IMR-90 (cell line): ENCODE measurements around the gene SNTG2. TPM values are rescaled to one million over a fixed set of nuclear protein-coding genes. Genes with fewer than 3 reads are reported as not detected.

Experiments
- ATAC-seq: fragments of 200-7000 bp; cut with Tn5 transposase; 2 replicates; pipeline ENCODE4 v1.9.1; 2020; ENCODE audit warnings: low read depth, mild to moderate bottlenecking, moderate library complexity
- BruUV-seq: library from RNA; stranded (reverse); fragments of 400-500 nt; replicated peaks from 2 replicates; lab custom pipeline; 2021; lab: Mats Ljungman, UMichigan
- CTCF ChIA-PET: fragments of 300-600 bp; formaldehyde crosslinking; extraction: SDS; loops from one replicate; lab custom pipeline; 2021; ENCODE audit warnings: antibody characterized with exemption; lab: Yijun Ruan, JAX
- POLR2A ChIA-PET: fragments of 300-600 bp; sonication (Branson Sonifier 250); formaldehyde crosslinking; loops from one replicate; lab custom pipeline; 2022; ENCODE audit warnings: antibody characterized with exemption; ENCODE audit not compliant: unreplicated experiment; lab: Charles Lee
- DNase-seq: peaks from one replicate; pipeline ENCODE4 v3.0.0; 2013
- H2AFZ ChIP-seq: replicated peaks from 2 replicates; pipeline ENCODE3; 2013; ENCODE audit warnings: low read length, mild to moderate bottlenecking; ENCODE audit not compliant: poor library complexity
- H2AK5ac ChIP-seq: 2 replicates; pipeline ENCODE4 v1.6.1; 2013; ENCODE audit warnings: low read depth, low read length, inconsistent platforms
- H2AK9ac ChIP-seq: replicated peaks from 2 replicates; pipeline ENCODE3; 2013; ENCODE audit warnings: mild to moderate bottlenecking, low read depth, low read length, moderate library complexity; ENCODE audit not compliant: poor library complexity
- H2BK120ac ChIP-seq: 2 replicates; pipeline ENCODE4 v1.6.1; 2013; ENCODE audit warnings: low read depth, low read length, inconsistent platforms
- H2BK15ac ChIP-seq: 3 replicates; pipeline ENCODE4 v1.6.1; 2013; ENCODE audit warnings: low read depth, low read length, inconsistent platforms
- H2BK20ac ChIP-seq: 2 replicates; pipeline ENCODE4 v1.6.1; 2013; ENCODE audit warnings: low read depth, mild to moderate bottlenecking, inconsistent platforms, low read length, moderate library complexity
- H2BK5ac ChIP-seq: 2 replicates; pipeline ENCODE4 v1.6.1; 2013; ENCODE audit warnings: mild to moderate bottlenecking, low read depth, low read length, inconsistent platforms; ENCODE audit not compliant: poor library complexity, severe bottlenecking
- H3K14ac ChIP-seq: replicated peaks from 2 replicates; pipeline ENCODE4 v1.6.1; 2013; ENCODE audit warnings: low read depth, low read length, inconsistent platforms
- H3K18ac ChIP-seq: 2 replicates; pipeline ENCODE4 v1.6.1; 2013; ENCODE audit warnings: low read depth, low read length, control low read depth
- H3K23ac ChIP-seq: 2 replicates; pipeline ENCODE4 v1.6.1; 2013; ENCODE audit warnings: low read depth, low read length, inconsistent platforms
- H3K27ac ChIP-seq: 2 replicates; pipeline ENCODE4 v1.5.1; 2013; ENCODE audit warnings: mild to moderate bottlenecking, control low read depth, low read length; ENCODE audit not compliant: insufficient read depth
- H3K27me3 ChIP-seq: 2 replicates; pipeline ENCODE4 v1.6.1; 2013; ENCODE audit warnings: low read length; ENCODE audit not compliant: control insufficient read depth, insufficient read depth
- H3K36me3 ChIP-seq: 2 replicates; pipeline ENCODE4 v1.6.1; 2013; ENCODE audit warnings: low read length, mixed read lengths; ENCODE audit not compliant: control insufficient read depth, insufficient read depth
- H3K4ac ChIP-seq: 2 replicates; pipeline ENCODE4 v1.6.1; 2013; ENCODE audit warnings: low read depth, low read length, inconsistent platforms
- H3K4me1 ChIP-seq: 2 replicates; pipeline ENCODE4 v1.6.1; 2013; ENCODE audit warnings: low read length, mixed read lengths; ENCODE audit not compliant: control insufficient read depth, insufficient read depth
- H3K4me2 ChIP-seq: 2 replicates; pipeline ENCODE4 v1.6.1; 2013; ENCODE audit warnings: low read depth, mild to moderate bottlenecking, control low read depth, low read length, moderate library complexity
- H3K4me3 ChIP-seq: 2 replicates; pipeline ENCODE4 v1.5.1; 2013; ENCODE audit warnings: low read depth, mild to moderate bottlenecking, control low read depth, low read length, moderate library complexity; ENCODE audit not compliant: insufficient read depth
- H3K56ac ChIP-seq: 2 replicates; pipeline ENCODE4 v1.6.1; 2013; ENCODE audit warnings: low read length, inconsistent platforms; ENCODE audit not compliant: insufficient read depth; ENCODE audit errors: extremely low read depth
- H3K79me1 ChIP-seq, 2 experiments: 2 replicates each; pipeline ENCODE4 v1.6.1; 2013; ENCODE audit warnings: low read length in 2 of 2, inconsistent platforms in 1 of 2, low read depth in 1 of 2
- H3K9ac ChIP-seq: 2 replicates; pipeline ENCODE4 v1.6.1; 2013; ENCODE audit warnings: low read depth, low read length, control low read depth
- H3K9me1 ChIP-seq: 2 replicates; pipeline ENCODE4 v1.6.1; 2013; ENCODE audit warnings: low read length, inconsistent platforms; ENCODE audit not compliant: insufficient read depth
- H3K9me3 ChIP-seq: 2 replicates; pipeline ENCODE4 v1.6.1; 2013; ENCODE audit warnings: low read length; ENCODE audit not compliant: control insufficient read depth, insufficient read depth
- H4K20me1 ChIP-seq: 2 replicates; pipeline ENCODE4 v1.6.1; 2013; ENCODE audit warnings: low read length, inconsistent platforms; ENCODE audit not compliant: insufficient read depth
- H4K5ac ChIP-seq: 2 replicates; pipeline ENCODE4 v1.6.1; 2013; ENCODE audit warnings: mild to moderate bottlenecking, low read depth, low read length, control low read depth
- H4K8ac ChIP-seq, 2 experiments: 2 replicates each; pipeline ENCODE4 v1.6.1; 2013; ENCODE audit warnings: low read depth in 2 of 2, low read length in 2 of 2, control low read depth in 1 of 2, inconsistent platforms in 1 of 2
- H4K91ac ChIP-seq: 2 replicates; pipeline ENCODE4 v1.6.1; 2013; ENCODE audit warnings: low read depth, low read length, inconsistent platforms; ENCODE audit not compliant: insufficient read depth
- CEBPB ChIP-seq: IDR thresholded peaks from 2 replicates; pipeline ENCODE4 v1.6.1; 2012; ENCODE audit warnings: low read depth, low read length, improper control_type of control experiment
- CHD1 ChIP-seq: IDR thresholded peaks from 2 replicates; pipeline ENCODE4 v1.6.1; 2012; ENCODE audit warnings: low read depth, low read length, improper control_type of control experiment
- CTCF ChIP-seq: conservative IDR thresholded peaks from 2 replicates; pipeline ENCODE4 v1.5.1; 2012; ENCODE audit warnings: mild to moderate bottlenecking, low read depth, low read length, improper control_type of control experiment
- ELK1 ChIP-seq: fragments of 150-350 bp; IDR thresholded peaks from 2 replicates; pipeline ENCODE4 v1.6.1; 2016; ENCODE audit warnings: low read depth, mild to moderate bottlenecking, low read length, moderate library complexity, borderline replicate concordance
- MAFK ChIP-seq: IDR thresholded peaks from 2 replicates; pipeline ENCODE4 v1.6.1; 2012; ENCODE audit warnings: low read depth, low read length, improper control_type of control experiment
- MXI1 ChIP-seq: IDR thresholded peaks from 2 replicates; pipeline ENCODE4 v1.6.1; 2012; ENCODE audit warnings: low read depth, mild to moderate bottlenecking, low read length, moderate library complexity, borderline replicate concordance
- NFE2L2 ChIP-seq: fragments of 150-350 bp; IDR thresholded peaks from 2 replicates; pipeline ENCODE4 v1.6.1; 2016; ENCODE audit warnings: low read depth, mild to moderate bottlenecking, low read length
- POLR2A ChIP-seq: IDR thresholded peaks from 2 replicates; pipeline ENCODE4 v1.6.1; 2012; ENCODE audit warnings: mild to moderate bottlenecking, low read depth, low read length
- RAD21 ChIP-seq: IDR thresholded peaks from 2 replicates; pipeline ENCODE4 v1.6.1; 2012; ENCODE audit warnings: low read length, improper control_type of control experiment
- RCOR1 ChIP-seq: IDR thresholded peaks from 2 replicates; pipeline ENCODE4 v1.6.1; 2012; ENCODE audit warnings: mild to moderate bottlenecking, low read length, improper control_type of control experiment; ENCODE audit not compliant: insufficient replicate concordance
- RFX5 ChIP-seq: IDR thresholded peaks from 2 replicates; pipeline ENCODE4 v1.8.0; 2012; ENCODE audit warnings: low read depth, mild to moderate bottlenecking, low read length, moderate library complexity
- SMC3 ChIP-seq: fragments of 150-350 bp; IDR thresholded peaks from 2 replicates; pipeline ENCODE4 v1.6.1; 2016; ENCODE audit warnings: low read depth, mild to moderate bottlenecking, antibody characterized with exemption, low read length, moderate library complexity
- USF2 ChIP-seq: fragments of 150-350 bp; IDR thresholded peaks from 2 replicates; pipeline ENCODE4 v1.6.1; 2017; ENCODE audit warnings: mild to moderate bottlenecking, antibody characterized with exemption, low read length, low read depth
- WGBS, 2 experiments: methylation state at CpG; one replicate each; pipeline versions ENCODE4 v1.1.5 to v1.1.7; 2013; ENCODE audit warnings: missing lambda C conversion rate in 2 of 2; ENCODE audit not compliant: insufficient read length in 1 of 2; ENCODE audit errors: extremely low coverage in 2 of 2; 5-methylcytosine and 5-hydroxymethylcytosine counted together
- dilution Hi-C: fragments of 300-500 bp; cut with HindIII; formaldehyde crosslinking; loops from one replicate; pipeline ENCODE4 v1.14.3; 2018; ENCODE audit warnings: low sequenced_read_pairs; ENCODE audit not compliant: unreplicated experiment
- in situ Hi-C: fragments of 300-500 bp; cut with MboI; formaldehyde crosslinking; loops from 3 replicates; pipeline ENCODE4 v1.14.3; 2019; ENCODE audit warnings: low sequenced_read_pairs, inconsistent platforms, mixed read lengths
- intact Hi-C: fragments of 100-400 bp; cut with micrococcal nuclease; formaldehyde crosslinking; loops from 2 replicates; pipeline ENCODE4 v1.10.0; 2022
- polyA plus RNA-seq, 3 experiments: library from polyadenylated mRNA; depleted of rRNA; stranded (reverse); fragments of >200 nt; gene quantifications; 2 replicates each; pipeline ENCODE4 v1.2.3, GENCODE V29; 2012; ENCODE audit warnings: low replicate concordance in 1 of 3
- total RNA-seq: library from RNA; depleted of rRNA; stranded (reverse); fragments of >200 nt; gene quantifications from 2 replicates; pipeline ENCODE4 v1.2.3, GENCODE V29; 2012

Gene SNTG2
- total and polyA plus RNA-seq, 2 of the 4 experiments (the other 2 are of a cell fraction) = under 0.01 to 0.17 TPM

- H2BK120ac ChIP-seq = no peak overlapping the region
- no peak for DNase-seq
- peaks cover 1% of the 10 kb centered on the region; the same call in 1 of the 2 replicates for H3K9me3 ChIP-seq
- dilution Hi-C loops = no loop called here
- no peak overlapping the region for H4K8ac ChIP-seq
- no peak overlapping the region for H4K5ac ChIP-seq
- no peak overlapping the region for H3K27ac ChIP-seq
- no peak overlapping the region for H3K18ac ChIP-seq
- no peak overlapping the region for H3K14ac ChIP-seq
- H3K4me3 ChIP-seq = no peak overlapping the region
- H4K20me1 ChIP-seq = no peaks in the 10 kb centered on the region
- ATAC-seq = peak; percentile 60
- H3K79me1 ChIP-seq = no peaks in the 10 kb centered on the region
- H2AFZ ChIP-seq = peak overlapping the region; percentile 58
- no peak overlapping the region for H2AK5ac ChIP-seq
- H3K4ac ChIP-seq = no peak overlapping the region
- H2AK9ac ChIP-seq = no peak overlapping the region
- no peaks in the 10 kb centered on the region for H3K27me3 ChIP-seq
- H3K36me3 ChIP-seq = no peaks in the 10 kb centered on the region
- no peak overlapping the region for H3K23ac ChIP-seq
- WGBS, 2 experiments = 50% methylated on average over 3 of the region's 17 CpGs; no CpG with 5 or more reads in 1 of the 2 experiments
- H2BK15ac ChIP-seq = no peak overlapping the region
- POLR2A ChIA-PET = no interaction called here
- no peaks in the 10 kb centered on the region for H3K9me1 ChIP-seq
- in situ Hi-C loops = no loop called here
- CTCF ChIA-PET = interaction anchor here (0.6 to 1.8 kb wide), 15 partner anchors 9 to 831 kb away, joined by 3 to 12 read pairs (median 4); no protein-coding TSS in a partner anchor
- BruUV-seq = no TSS peak
- no peak overlapping the region for H3K56ac ChIP-seq
- no peak overlapping the region for H2BK20ac ChIP-seq
- TF ChIP-seq USF2 (no peak), POLR2A (no peak), CEBPB (no peak), ELK1 (no peak), NFE2L2 (no peak), CHD1 (no peak), MXI1 (no peak), CTCF (peak; percentile 60), RFX5 (no peak), RAD21 (peak; percentile 57), SMC3 (no peak), RCOR1 (no peak), MAFK (no peak)
- intact Hi-C loops = loop anchor here (10.0 kb wide), 1 partner anchor 404 kb away; no protein-coding TSS in a partner anchor
- H3K9ac ChIP-seq = no peak overlapping the region
- no peak overlapping the region for H3K4me2 ChIP-seq
- no peak overlapping the region for H2BK5ac ChIP-seq
- no peaks in the 10 kb centered on the region for H3K4me1 ChIP-seq
- H4K91ac ChIP-seq = no peak overlapping the region
These were observed 189.8 kb downstream of the SNTG2 start for GRCh38 chr2:1140389-1141003.
